Brain pericyte (primary cell): Measurements from ENCODE around the gene TMEM132E.

ENCODE experiments used
- DNase-seq: peaks from one replicate; pipeline ENCODE4 v3.0.0-alpha.2; 2012; ENCODE audit warnings: low read depth, low spot score

TMEM132E gene

GRCh38 chr17:34634551-34635160 is 55.3 kb downstream of the TMEM132E start:
- DNase-seq: no peak

DNA sequence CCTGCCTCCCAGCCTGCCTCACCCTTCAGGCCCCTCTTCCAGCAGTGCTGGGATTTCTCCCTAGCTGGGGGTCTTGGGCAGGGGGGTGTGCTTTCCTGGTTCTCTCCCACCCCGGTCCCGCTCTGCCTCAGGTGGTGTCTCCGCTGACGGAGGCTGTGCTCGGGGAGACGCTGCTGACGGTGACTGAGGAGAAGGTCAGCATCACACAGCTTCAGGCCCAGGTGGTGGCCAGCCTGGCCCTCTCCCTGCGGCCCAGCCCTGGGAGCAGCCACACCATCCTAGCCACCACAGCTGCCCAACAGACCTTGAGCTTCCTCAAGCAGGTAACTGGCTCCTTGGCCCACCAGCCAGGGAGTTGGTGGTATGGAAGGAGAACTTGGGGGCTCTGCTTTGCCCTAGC is 56.5 kb downstream of the TMEM132E start:
- DNase-seq: no peak

DNA sequence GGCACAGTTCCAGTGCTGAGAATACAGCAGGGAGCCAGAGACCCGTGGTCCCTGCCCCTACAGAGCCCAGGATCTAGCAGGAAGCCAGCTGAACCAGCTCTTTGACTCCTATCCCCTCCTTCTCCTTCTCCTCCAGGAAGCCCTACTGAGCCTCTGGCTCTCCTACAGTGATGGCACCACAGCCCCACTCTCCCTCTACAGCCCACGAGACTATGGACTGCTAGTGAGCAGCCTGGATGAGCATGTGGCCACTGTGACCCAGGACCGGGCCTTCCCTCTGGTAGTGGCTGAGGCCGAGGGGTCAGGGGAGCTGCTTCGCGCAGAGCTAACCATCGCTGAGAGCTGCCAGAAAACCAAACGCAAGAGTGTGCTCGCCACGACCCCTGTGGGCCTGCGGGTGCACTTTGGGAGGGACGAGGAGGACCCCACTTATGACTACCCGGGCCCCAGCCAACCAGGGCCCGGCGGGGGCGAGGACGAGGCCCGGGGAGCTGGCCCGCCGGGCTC is 57.7 kb downstream of the TMEM132E start:
- DNase-seq: no peak

DNA sequence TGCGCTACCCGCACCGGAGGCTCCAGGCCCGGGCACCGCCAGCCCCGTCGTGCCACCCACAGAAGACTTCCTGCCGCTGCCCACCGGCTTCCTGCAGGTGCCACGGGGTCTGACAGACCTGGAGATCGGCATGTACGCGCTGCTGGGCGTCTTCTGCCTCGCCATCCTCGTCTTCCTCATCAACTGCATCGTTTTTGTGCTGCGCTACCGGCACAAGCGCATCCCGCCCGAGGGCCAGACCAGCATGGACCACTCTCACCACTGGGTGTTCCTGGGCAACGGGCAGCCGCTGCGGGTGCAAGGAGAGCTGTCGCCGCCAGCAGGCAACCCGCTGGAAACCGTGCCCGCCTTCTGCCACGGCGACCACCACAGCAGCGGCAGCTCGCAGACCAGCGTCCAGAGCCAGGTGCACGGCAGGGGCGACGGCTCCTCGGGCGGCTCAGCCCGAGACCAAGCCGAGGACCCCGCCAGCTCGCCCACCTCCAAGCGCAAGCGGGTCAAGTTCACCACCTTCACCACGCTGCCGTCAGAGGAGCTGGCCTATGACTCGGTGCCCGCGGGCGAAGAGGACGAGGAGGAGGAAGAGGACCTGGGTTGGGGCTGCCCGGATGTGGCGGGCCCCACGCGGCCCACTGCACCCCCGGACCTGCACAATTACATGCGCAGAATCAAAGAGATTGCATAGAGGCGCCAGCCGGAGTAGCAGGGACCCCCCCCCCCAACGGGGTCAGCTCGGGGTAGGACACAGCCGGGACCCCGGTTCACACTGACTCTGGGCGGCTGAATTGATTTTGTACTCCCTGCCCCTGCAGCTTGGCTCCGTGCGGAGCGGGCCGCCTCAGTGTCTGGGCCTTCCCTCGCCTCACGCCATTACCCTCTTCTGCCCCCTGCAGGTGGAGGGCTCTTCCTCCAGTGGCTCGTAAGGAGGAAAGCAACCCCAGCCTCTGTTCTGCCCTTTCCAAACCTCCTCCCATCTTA is 58.5 kb downstream of the TMEM132E start:
- no peak for DNase-seq

GRCh38 chr17:34638526-34639260 is 59.3 kb downstream of the TMEM132E start:
- no peak for DNase-seq

- no peak for DNase-seq
Observed at GRCh38 chr17:34639706-34640425, 60.5 kb downstream of the TMEM132E start.

DNA sequence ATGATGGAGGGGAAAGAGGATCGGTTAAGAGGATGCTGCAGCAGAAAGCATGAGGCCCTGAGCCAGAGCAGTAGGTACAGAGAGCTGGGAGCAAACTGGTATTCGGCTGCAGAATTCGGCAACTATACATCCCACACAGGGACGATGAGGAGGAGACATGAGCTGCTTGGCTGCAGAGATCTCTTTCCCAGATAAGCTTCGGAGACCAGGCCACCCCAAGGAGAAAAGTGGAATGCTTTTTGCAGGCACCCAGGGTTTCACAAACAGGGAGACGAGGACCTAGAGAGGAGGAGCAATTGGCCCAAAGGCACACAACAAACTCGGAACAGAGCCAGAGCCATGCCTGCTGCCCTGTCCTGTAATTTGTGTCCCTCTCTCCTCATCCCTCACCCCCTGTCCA is 62.0 kb downstream of the TMEM132E start:
- no peak for DNase-seq

- DNase-seq: no peak
Observed at GRCh38 chr17:34644941-34645550, 65.7 kb downstream of the TMEM132E start.

GRCh38 chr17:34645594-34645993 is 66.2 kb downstream of the TMEM132E start:
- no peak for DNase-seq

GRCh38 chr17:34647511-34647910 is 68.1 kb downstream of the TMEM132E start:
- no peak for DNase-seq

DNA sequence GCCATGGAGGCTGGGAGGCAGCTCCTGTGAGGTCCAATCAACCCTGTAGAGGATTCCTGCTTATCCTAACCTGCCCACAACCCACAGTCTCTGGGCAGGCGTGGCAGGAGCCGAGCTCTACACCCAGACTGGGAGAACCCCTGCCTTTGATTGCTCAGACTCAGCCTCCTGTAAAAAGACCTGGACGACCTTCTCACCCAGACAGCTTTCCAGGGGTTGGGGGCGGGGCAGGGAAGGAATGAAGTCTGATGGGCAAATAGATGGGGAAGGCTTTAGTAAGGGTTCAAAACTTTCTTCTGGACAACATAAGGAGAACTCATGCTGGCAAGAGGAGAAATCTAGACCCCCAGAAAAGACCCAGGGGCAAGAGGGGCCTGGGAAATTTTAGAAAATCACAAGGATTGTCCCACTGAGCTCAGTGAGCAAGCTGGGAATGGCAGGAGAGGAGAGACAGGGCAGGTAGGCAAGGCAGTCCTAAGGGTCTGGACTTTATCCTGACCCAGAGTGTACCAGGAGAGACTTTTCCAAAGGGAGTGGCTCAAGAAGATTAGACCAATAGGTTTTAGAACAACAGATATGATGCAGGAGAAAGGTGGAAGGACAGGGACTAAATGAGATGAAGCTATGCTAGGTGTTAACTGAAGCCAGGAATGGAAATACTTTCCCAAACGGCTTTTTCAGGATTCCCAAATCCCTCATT is 70.8 kb downstream of the TMEM132E start:
- no peak for DNase-seq

DNA sequence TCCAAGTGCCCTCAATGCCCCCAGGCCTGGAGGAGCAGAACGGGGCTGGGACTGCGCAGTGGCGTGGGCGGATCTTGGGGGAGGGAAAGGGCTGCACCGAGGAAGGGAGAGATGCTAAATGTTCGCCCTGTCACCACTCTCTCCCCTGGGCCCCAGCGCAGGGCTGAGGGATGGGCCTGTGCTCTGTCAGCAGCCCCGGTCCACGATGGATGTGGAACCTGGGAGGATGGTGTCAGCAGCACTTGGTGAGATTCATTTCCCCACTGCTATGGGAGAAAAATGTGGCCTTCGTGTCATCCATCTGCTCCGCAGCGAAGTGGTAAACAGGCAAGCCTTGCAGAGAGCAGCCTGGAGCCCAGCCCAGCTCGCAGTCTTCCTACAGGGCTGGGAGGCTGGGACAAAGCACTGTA is 72.0 kb downstream of the TMEM132E start:
- DNase-seq: no peak

- no peak for DNase-seq
Observed at GRCh38 chr17:34652021-34652555, 72.7 kb downstream of the TMEM132E start.

DNA sequence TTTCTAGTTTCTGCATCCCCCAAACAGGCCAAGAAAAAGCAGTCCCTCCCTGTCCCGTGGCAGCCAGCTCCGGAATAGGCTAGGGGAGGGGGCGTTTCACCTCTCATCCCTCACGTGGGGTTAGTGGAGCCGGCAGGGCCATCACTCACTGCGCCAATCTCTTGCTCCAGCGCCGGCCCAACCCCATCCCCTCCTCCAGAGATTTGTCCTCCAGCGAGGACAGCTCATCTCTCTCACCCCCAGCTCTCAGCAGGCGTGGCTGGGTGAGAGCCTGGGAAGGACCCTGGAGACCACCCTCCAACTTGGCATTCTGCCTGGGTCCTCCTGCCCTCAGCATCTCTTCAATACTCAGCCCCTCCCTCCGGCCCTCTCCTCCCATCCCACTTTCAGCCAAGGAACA is 74.1 kb downstream of the TMEM132E start:
- no peak for DNase-seq

GRCh38 chr17:34654276-34654880 is 75.0 kb downstream of the TMEM132E start:
- DNase-seq: no peak

- no peak for DNase-seq
Observed at GRCh38 chr17:34654881-34655276, 75.5 kb downstream of the TMEM132E start.

DNA sequence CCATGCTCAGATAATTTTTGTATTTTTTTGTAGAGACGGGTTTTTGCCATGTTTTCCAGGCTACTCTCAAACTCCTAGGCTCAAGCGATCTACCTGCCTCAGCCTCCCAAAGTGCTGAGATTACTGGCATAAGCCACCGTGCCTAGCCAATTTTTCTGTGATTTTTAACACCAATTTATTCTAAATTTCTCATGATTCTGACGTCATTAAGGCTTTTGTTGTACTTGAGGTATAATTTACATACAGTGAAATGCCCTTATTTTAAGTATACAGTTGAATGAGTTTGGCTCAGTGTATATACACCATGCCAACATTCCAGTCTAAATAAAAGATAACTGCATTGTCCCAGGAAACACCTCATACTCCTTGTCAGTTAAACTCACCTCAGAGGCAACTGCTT is 77.4 kb downstream of the TMEM132E start:
- DNase-seq: no peak

DNA sequence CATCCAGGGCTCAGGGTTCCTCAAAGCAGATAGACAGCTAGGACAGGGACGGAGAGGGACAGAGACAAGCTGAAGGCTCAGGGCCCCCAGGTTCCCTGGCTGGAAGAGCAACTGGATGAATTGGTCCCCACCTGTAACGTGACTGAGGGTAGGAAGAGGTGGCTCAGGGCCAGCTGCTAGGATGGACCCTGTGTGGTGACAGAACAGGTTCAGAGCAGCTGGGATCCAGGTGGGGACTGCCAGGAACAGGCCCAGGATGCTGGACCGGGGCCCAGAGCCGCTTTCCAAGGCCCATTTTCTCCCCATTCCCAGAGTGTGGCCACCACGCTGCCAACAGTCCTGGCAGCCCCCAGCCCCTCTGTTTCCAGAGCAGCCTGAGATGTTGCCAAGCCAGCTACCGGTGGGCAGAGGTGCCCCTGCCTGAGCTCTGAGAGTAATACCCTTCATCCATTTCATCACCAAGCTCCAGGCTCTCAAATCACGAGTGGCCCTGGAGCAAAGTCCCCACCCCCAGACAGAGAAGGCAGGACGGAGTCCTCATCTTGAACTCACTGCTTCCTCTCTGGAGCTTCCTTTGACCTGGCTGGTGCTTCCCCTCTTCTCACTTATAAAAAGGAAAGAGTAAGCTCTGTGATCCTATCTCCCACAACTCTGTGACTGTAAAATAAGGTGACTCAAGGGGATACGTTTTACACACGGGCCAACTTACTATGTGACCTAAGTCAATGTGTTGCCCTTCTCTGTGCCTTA is 79.6 kb downstream of the TMEM132E start:
- DNase-seq: no peak

DNA sequence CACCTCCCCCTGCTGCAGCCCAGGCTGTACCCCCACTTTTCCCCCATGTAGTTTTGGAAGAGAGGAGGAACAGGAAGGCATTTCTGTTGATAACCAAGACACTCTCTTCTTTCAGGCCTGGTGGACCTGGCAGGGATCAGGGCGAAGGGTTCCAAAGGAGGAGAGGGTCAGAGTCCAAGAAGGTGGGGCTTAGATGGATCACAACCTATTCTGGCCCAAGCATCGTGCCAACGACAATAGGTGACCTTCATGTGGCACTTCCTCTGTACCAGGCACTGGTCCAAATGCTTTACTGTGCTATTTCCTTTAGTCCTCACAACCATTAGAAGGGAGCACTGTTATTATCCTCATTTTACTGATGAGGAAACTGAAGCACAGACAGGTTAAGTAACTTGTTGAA is 84.3 kb downstream of the TMEM132E start:
- no peak for DNase-seq
